Brain microvascular endothelial cell (primary cell): ENCODE data around the gene DOCK3.
"Not testable (repeated sequence)": the region's sequence is repeated elsewhere in the genome, so short reads cannot be mapped to it uniquely, and the experiment has no call there.

Experiments
- DNase-seq: peaks from one replicate; pipeline ENCODE4 v3.0.0-alpha.2; 2020
- H3K27ac ChIP-seq: fragments of 250-450 bp; sonication (Bioruptor Pico); 2 replicates; pipeline ENCODE4 v1.5.1; 2020; ENCODE audit warnings: mild to moderate bottlenecking, moderate library complexity
- H3K27me3 ChIP-seq: fragments of 250-450 bp; sonication (Bioruptor Pico); replicated peaks from 2 replicates; pipeline ENCODE4 v1.5.1; 2020; ENCODE audit warnings: mild to moderate bottlenecking
- H3K36me3 ChIP-seq: fragments of 250-450 bp; sonication (Bioruptor Pico); replicated peaks from 2 replicates; pipeline ENCODE4 v1.5.1; 2020; ENCODE audit warnings: mild to moderate bottlenecking
- H3K4me3 ChIP-seq: 2 replicates; pipeline ENCODE4 v1.5.1; 2011; ENCODE audit warnings: low read depth, mild to moderate bottlenecking, control low read depth, low read length, moderate library complexity
- in situ Hi-C: cut with HindIII; loops from 2 replicates; pipeline ENCODE4 v1.10.0; 2017; ENCODE audit warnings: low sequenced_read_pairs, low pct_ligation_motif_present
- TF ChIP-seq, protein P1 (sequence below): IDR thresholded peaks from 2 replicates; pipeline ENCODE4 v1.5.1; 2011; ENCODE audit warnings: low read depth, mild to moderate bottlenecking, moderate library complexity, low read length, control low read depth, inconsistent platforms; ENCODE audit errors: missing control alignments

Gene DOCK3

DNA sequence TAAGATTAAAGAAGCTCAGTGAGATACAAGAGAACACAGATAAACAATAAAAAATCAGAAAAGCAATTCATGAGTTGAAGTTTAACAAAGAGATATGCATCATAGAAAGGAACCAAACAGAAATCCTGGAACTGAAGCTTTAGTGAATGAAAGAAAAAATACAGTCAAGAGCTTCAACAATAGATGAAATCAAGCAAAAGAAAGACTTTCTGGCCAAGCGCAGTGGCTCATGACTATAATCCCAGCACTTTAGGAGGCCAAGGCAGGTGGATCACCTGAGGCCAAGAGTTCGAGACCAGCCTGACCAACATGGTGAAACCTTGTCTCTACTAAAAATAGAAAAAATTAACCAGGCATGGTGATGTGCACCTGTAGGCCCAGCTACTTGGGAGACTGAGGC lies 408.8 kb downstream of the DOCK3 start:
- H3K27me3 ChIP-seq: no peaks in the 10 kb centered on the region
- H3K4me3 ChIP-seq: no peak overlapping the region
- no peak for DNase-seq
- TF ChIP-seq, protein P1, sequence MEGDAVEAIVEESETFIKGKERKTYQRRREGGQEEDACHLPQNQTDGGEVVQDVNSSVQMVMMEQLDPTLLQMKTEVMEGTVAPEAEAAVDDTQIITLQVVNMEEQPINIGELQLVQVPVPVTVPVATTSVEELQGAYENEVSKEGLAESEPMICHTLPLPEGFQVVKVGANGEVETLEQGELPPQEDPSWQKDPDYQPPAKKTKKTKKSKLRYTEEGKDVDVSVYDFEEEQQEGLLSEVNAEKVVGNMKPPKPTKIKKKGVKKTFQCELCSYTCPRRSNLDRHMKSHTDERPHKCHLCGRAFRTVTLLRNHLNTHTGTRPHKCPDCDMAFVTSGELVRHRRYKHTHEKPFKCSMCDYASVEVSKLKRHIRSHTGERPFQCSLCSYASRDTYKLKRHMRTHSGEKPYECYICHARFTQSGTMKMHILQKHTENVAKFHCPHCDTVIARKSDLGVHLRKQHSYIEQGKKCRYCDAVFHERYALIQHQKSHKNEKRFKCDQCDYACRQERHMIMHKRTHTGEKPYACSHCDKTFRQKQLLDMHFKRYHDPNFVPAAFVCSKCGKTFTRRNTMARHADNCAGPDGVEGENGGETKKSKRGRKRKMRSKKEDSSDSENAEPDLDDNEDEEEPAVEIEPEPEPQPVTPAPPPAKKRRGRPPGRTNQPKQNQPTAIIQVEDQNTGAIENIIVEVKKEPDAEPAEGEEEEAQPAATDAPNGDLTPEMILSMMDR: no peak
- in situ Hi-C loops: no loop called here
- H3K27ac ChIP-seq: no peak overlapping the region
- no peaks in the 10 kb centered on the region for H3K36me3 ChIP-seq

DNA sequence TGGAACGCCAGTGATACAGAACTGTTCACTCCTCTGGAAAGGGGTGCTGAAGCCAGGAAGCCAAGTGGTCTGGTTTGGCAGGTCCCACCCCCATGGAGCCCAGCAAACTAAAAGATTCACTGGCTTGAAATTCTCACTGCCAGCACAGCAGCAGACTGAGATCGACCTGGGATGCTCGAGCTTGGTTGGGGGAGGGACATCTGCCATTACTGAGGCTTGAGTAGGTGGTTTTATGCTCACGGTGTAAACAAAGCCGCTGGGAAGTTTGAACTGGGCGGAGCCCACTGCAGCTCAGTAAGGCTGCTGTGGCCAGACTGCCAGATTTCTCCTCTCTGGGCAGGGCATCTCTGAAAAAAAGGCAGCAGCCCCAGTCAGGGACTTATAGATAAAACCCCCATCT lies 417.4 kb downstream of the DOCK3 start:
- H3K27me3 ChIP-seq, H3K4me3 ChIP-seq, in situ Hi-C loops, H3K27ac ChIP-seq, DNase-seq, H3K36me3 ChIP-seq: not testable (repeated sequence)

DNA sequence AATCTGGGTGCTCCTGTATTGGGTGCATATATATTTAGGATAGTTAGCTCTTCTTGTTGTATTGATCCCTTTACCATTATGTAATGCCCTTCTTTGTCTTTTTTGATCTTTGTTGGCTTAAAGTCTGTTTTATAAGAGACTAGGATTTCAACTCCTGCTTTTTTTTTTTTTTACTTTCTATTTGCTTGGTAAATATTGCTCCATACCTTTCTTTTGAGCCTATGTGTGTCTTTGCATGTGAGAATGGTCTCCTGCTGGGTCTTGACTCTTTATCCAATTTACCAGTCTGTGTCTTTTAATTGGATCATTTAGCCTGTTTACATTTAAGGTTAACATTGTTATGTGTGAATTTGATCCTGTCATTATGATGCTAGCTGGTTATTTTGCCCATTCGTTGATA lies 420.1 kb downstream of the DOCK3 start:
- H3K36me3 ChIP-seq, in situ Hi-C loops, H3K27me3 ChIP-seq, H3K4me3 ChIP-seq, DNase-seq, H3K27ac ChIP-seq: not testable (repeated sequence)

DNA sequence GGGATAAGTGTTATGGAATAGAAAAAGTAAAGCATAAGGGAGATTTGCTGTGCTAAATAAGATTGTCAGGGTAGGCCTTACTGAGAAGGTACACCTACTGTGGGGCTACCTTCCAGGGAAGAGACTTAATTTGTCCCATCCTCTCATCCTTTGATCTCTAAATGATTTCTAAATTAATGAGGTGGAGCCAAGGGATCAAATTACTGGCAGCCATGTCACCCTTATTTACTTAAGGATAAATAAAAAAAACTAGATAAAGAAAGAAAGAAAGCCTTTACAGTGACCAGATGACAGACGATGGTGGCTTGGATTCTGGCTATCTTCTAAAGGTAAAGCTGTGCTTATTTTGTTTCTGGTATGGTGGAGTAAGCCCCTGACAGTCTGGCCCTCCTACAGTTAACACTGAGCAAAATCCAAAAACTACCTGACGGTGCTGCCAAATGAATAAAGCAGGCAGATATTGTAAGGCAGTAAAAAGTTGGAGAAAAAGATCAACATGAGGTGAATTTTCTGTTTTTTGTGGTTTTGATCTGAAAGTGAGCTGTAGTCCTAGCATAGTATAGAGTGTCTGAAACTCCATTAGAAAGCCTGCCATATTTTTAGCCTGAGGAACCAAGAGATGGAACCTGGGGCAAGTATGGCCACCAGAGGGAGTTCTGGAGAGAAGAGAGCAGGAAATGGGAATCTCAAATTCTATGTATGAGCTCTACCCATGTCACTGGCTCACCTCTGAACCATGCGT lies 425.2 kb downstream of the DOCK3 start:
- DNase-seq: peak; percentile 54
- in situ Hi-C loops: loop anchor here (25.0 kb wide), 1 partner anchor 262 kb away; no protein-coding TSS in a partner anchor
- H3K27me3 ChIP-seq: no peaks in the 10 kb centered on the region
- no peak overlapping the region for H3K27ac ChIP-seq
- no peaks in the 10 kb centered on the region for H3K36me3 ChIP-seq
- TF ChIP-seq, protein P1: peak; percentile 86
- H3K4me3 ChIP-seq: no peak overlapping the region

DNA sequence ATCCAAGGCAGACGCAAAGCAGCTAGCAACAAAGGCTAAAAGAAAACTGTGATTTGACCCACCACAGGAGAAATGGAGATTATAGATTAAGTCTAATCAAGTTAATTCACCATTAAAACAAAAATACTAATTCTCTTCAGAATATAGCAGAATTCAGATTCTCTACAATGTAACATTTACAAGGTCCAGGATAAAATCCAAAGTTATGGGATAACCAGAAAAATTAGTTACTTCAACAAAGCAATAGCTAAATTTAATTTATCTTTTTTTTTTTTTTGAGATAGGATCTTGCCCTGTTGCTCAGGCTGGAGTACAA lies 425.8 kb downstream of the DOCK3 start:
- H3K27me3 ChIP-seq: no peaks in the 10 kb centered on the region
- TF ChIP-seq, protein P1: no peak
- H3K4me3 ChIP-seq: no peak overlapping the region
- H3K27ac ChIP-seq: no peak overlapping the region
- in situ Hi-C loops: loop anchor here (25.0 kb wide), 1 partner anchor 262 kb away; no protein-coding TSS in a partner anchor
- H3K36me3 ChIP-seq: no peaks in the 10 kb centered on the region
- no peak for DNase-seq

DNA sequence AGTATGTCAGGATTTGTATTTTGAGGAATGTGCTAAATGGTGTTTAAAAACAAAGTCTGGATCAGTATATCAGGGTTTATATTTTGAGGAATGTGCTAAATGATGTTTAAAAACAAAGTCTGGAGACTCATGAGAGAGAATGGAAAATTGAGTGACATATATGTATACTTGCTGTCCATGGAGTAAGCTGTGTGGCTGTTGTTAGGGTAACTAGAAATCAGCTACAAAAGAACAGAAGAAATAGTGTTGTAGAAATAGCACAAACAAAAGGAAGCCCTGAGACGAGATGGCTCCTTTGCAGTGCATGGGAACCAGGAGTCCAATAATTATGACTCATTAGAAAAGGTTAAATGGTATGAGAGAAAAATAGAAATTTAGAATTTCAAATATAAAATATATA lies 427.7 kb downstream of the DOCK3 start:
- H3K36me3 ChIP-seq: no peaks in the 10 kb centered on the region
- no peaks in the 10 kb centered on the region for H3K27me3 ChIP-seq
- in situ Hi-C loops: loop anchor here (25.0 kb wide), 1 partner anchor 260 kb away; no protein-coding TSS in a partner anchor
- DNase-seq: no peak
- no peak overlapping the region for H3K27ac ChIP-seq
- TF ChIP-seq, protein P1: no peak
- no peak overlapping the region for H3K4me3 ChIP-seq

DNA sequence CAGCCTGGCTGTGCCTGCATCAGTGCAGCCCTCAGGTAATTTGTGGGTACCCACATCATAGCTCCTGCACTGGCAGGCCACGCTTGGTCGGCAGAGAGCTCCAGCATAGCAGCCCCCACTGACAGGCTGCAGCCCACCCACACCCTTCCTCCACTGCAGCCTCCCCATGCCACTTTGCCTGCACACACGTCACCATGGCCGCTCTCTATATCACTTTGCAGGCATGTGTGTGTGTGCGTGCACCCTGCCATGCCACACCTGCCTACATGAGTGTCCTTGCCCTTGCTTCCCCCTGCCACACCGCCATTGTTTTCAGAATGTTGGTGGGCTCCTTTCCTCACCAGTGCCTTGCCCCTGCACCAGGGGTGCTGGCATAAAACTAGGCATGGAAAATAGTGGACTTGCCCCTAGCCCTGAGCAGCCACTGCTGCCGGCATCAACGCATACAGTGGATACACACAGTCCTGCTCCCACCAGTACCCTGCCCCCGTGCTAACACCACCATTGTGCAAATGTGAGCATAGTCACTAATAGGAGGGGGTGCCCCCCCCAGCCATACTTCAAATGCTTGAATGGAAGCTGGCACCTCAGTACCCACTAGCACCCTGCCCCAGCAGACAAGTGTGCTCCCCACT lies 431.6 kb downstream of the DOCK3 start:
- Histone ChIP-seq H3K4me3 (no peak overlapping the region), H3K36me3 (no peaks in the 10 kb centered on the region), H3K27ac (no peak overlapping the region), H3K27me3 (no peaks in the 10 kb centered on the region)
- in situ Hi-C loops: loop anchor here (25.0 kb wide), 1 partner anchor 256 kb away; no protein-coding TSS in a partner anchor
- TF ChIP-seq, protein P1: no peak
- no peak for DNase-seq
